HG02588 (cell line): ENCODE results near the gene FIGLA.

Source experiments
- ATAC-seq: cut with Tn5 transposase; IDR thresholded peaks from one replicate; pipeline ENCODE4 v1.9.1; 2021; ENCODE audit warnings: mild to moderate bottlenecking, moderate library complexity; ENCODE audit not compliant: unreplicated experiment

Gene FIGLA

DNA sequence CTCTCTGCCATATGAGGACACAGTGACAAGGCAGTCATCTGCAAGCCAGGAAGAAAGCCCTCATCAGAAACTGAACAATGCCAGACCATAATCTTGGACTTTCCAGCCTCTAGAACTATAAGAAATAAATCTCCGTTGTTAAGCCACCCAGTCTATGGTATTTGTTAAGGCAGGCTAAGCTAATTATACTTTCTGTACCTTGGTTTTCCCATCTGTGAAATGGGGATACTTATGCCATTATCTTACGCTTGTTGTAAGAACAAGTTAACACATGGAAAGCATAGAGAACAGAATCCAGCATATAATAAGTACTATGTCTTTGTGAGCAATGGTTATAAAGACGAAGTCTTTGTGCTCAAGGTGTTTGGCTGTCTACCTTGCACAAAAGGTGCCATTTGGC, 14.2 kb downstream of the FIGLA start:
- ATAC-seq, result no peak

DNA sequence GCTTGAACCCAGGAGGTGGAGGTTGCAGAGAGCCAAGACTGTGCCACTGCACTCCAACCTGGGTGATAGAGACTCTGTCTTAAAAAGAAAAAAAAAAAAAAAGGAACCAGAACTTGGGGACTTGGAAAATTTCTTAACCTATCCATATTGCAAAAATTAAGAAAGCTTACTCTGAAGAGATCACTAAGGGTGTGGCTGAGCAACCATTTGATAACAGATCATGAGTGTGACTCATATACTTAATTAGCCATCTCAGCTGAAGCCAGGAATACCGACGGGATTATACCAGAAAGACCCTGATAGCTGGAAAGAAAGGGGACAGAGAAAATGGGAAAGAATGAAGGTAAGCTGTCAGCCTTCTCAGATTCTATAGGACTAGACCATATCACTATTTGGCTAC, 15.3 kb downstream of the FIGLA start:
- ATAC-seq, result no peak

DNA sequence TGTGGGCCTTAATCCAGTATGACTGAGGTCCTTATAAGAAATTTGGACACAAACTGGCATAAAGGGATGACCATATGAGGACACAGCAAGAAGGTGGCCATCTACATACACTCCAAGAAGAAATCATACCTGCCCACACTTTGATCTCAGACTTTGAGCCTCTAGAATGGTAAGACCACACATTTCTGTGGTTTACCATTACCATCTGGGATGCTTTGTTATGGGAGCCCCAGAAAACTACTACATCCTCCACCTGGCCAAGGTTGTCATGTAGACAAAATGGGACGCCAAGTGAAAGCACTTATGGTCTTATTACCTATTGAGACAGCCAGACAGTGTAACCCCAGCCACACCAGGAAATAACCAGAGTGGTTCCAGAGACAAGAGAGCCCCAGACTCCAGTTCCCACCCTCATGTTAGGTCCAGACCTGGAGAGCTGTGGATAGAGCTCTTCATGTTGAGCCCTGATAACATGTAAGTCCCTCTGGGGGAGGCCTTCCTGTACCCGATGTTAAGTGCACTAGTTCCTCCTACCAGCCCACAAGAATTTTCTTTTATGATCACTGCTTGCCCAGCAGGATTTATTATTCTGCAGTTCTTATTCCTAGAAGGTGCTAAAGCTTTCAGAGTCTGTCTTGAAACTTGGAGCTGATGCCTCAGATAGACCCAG, 17.8 kb downstream of the FIGLA start:
- ATAC-seq, result no peak

DNA sequence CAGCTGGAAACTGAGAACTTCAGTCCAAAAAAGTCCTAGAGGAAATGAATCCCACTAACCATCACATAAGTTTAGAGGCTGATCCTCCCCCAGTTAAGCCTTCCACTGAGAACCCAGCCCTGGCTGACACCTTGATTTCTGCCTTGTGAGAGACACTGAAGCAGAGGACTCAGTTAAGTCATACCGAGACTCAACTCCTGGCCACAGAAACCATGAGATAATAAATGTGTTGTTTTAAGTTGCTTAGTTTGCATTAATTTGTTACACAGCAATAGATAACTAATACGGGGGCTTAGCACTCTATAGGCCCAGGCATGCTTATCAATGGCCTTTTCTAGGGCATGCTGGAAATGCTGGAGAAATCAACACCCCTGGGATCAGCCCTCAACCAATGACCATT, 19.0 kb downstream of the FIGLA start:
- peak; percentile 66 for ATAC-seq

DNA sequence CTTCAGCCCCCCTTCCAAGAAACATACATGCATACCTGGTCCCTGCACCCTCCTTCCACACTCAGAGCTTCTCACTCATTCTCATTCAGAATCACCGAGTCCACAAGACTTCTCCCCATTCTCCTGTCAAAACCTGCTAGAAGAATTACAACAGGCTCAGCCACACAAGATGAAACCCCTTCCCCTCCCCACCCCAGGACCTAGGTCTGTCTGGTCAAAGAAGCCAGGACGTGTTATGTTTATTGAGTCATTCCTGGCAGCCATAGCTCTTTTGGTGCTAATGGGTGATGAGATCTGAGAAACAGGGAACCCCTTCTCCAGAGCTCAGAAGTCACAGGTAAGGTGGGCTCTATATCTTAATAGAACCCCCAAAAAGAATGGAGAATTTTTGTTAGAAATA, 21.0 kb downstream of the FIGLA start:
- ATAC-seq, result no peak

DNA sequence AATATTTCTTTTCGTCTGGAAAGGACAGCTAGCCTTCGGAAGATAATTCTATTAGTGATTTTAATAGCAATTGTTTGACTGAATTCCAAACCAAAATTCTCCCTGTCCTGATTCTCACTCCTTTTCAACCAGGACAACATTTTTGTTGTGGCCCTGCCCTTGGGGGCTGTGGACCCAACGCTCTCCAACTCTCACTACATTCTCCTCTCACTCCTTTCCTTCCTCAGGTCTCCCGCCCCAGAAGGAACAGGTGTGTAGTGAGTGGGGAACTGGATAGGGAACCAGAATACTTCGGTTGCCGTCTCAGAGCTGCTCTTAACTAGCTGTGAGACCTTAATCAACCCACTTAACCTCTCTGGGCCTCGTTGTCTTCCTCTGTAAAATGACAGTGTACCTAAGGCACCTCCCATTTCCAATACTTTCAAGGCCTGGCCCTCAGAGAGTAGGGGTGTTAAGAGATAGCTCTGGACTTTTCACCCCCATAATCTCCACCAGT, 21.8 kb downstream of the FIGLA start:
- ATAC-seq, result no peak

DNA sequence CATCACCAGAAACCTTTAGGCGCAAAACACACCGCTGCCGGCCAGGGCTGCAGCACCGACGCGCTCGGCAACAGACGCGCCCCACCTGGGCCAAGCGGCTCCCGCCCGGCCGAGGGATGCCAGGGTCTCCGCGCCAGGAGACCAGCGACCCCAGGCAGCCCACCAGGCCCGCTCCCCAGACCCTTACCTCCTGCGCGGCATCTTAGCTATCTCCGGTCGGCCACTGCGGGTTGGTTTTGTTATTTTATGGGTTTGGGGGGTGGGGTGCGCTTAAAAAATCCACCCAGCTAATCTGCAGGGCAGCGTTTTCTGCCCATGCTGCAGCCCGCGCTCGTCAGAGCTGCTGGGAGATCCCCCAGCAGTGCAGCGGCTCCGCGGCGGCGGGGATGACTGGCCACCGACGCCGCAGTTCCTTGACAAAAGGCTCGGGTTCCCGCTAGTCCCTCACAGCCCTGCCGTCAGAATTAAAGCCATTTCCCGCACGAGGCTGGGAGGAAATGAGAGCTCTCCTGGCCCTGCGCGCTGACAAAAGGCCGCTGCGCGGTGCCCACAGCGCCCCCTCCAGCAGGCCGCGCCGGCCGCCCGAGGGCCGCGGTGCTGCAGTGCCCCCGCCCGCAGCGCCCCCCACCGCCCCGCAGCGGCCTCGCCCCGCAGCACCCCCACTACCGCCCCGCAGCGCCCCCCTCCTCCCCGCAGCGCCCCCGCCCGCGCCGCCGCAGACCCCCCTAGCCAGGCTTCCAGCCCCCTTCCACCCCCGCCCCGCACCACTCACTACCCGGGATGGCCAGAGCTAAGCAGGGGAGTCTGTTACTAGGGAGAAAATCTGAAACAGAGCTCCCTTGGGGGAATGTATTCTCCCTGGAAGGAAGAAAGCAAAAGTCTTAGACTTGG, 22.5 kb downstream of the FIGLA start, which contains the start of gene ADD2:
Gene ADD2 (minus strand): TSS at position 502 of the 891 bp plus-strand sequence. CDS start 61,792 bp downstream, outside the sequence.
- no peak for ATAC-seq

DNA sequence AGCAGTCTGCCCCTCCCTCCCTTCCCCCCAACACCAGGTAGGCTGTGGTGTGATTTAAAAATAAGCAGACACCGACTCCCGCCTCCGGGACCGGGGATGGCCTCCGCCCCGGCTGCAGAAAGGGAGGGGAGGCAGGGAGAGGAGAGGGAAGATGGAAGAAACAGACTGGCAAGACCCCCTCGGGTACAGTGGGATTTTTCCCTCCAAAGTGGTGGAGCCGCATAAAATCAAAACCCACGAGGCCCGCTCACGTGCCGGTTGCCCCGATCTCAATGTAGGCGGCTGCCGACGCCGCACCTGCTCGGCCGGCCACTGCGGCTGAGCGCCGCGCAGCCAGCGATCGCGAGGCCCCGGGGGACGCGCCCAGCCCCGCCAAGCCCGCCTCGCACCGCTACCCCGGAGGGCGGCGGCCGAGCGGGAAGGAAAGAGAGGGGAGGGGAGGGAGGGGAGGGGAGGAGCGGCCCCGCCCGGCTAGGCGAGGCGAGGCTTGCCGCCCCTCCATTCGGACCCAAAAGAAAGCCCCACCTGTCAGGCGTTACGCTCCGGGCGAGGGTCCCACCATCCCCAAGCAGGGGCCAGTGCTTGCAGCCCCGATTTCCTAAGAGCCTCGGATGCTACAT, 23.3 kb downstream of the FIGLA start:
- ATAC-seq, result no peak

DNA sequence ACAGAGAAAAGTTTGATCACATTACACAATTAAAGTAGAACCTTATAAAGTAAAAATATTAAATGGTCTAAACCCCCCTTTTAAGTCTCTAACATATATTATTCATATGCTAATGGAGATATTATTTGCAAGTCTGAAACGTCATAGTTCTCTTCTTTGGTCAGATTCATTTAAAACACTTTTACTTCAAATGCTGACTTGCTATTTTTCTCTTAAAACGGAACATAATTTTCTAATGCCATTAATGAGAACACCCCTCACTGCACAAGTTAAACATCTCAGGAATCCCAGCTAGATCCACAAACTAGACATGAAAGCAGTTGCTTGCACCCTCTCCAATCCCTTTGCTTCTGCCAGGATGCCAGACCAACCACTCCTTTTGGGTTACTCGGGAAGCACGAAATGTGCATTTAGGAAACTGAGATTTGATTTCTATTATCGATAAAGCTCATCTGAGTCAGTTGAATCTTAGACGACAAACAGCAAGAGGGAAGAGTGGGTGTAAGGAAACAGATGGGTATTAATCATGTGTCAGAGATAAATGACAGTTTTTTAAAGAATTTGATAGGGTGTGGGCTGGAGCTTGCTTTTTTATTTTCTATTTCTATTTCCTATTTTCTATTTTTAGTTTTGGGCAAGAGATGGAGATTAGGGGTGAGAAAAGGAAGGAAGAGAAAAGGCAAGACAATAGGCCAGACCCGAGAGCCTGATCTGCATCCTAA, 23.9 kb downstream of the FIGLA start:
- no peak for ATAC-seq

DNA sequence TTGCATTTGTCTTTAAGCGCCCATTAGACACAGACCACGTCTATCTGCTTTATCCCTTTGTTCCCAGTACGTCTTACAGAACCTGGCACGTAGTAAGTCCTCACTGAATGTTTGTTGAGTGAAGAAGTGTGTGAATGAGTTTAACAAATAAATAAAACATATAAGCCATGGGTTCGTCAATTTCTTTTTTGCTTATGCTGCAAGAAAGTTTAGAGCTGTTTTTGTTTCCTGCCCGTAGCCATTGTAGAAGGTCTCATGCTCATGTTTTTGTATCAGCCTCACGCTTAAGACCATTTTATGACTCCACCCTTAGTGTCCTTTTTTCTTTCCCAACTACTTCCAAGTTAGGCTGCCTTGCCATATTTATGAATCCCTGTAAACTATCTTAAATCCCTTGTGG, 24.9 kb downstream of the FIGLA start:
- no peak for ATAC-seq

DNA sequence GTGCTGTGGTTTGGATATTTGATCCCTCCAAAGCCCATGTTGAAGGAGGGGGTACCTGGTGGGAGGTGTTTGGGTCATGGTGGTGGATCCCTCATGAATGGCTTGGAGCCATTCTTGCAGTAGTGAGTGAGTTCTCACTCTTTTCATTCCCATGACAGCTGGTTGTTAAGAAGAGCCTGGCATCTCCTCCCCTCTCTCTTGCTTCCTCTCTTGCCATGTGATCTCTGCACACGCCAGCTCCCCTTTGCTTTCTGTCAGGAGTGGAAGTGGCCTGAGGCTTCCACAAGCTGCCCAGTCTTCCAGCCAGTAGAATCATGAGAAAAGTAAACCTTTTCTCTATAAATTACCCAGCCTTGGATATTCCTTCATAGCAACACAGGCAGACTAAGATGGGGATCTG, 31.0 kb downstream of the FIGLA start:
- ATAC-seq, result no peak

DNA sequence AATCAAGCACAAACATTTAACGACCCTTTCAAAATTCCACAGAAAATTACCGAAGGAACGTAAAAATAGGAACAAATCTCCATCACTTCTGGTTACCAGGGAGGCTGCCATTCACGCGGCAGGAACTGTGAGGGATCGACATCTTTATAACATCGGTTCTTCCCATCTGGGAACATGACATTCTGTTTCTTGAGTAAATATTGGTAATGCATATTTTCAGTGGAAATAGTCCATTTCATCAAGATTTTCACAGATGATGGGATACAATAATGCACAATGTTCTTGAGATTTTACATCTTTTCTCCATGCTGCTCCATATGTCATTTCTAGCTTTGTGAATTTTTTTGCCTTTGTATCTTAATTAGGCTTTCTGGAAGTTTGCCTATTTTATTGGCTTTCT, 32.5 kb downstream of the FIGLA start:
- no peak for ATAC-seq

DNA sequence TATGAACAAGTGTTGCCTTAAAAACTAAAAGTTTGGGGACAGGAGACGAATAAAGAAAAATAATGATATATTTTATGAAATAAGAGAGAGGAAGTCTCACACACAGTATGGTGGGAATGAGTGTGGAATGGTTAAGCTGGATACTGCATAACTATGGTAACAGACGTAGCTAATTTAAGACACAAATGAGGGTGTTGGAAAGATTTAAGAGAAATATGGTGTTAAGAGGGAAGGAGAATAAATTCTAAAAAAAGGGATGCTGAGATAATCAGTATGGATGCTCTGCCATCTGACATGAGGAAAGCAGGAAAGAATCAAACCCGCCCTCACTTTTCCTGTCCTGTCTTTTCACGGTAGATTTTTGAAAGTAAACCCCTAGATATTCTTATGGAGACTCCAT, 33.1 kb downstream of the FIGLA start:
- no peak for ATAC-seq

DNA sequence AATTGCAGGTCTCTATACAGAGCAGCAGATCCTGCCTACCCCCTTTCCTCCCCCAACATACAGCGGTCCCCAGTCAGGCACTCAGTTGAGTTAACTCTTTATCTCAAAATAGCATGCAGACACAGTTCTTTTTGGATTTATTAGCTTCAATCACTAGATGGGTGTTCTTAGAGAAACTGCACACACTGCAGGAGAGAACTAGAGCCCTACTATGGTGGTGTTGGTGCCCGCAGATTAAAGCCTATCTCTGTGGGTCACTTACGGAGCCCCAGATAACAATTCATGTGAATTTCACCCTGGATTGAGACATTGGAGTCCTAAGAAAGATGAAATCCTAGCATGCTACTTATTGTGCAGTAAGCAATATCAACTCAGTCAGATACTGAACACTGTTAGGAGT, 34.3 kb downstream of the FIGLA start:
- no peak for ATAC-seq

DNA sequence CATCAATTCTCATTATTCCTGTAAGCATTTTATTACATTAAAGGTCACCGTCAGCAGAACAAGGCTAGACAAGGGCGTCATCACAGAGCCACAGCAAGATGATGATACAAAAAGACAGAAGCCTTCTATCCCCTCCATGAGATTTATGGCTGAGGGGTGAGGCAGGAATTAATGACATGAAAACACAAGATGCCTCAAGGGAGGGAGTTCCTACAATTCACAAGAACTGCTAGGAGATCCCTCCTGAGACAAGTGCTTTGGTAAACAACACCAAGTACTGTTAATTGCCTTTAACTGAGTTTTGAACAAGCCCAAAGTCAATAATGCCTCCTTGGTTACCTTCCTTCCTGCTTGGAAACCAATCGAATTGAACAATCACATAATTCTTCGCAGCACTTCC, 36.5 kb downstream of the FIGLA start:
- no peak for ATAC-seq

DNA sequence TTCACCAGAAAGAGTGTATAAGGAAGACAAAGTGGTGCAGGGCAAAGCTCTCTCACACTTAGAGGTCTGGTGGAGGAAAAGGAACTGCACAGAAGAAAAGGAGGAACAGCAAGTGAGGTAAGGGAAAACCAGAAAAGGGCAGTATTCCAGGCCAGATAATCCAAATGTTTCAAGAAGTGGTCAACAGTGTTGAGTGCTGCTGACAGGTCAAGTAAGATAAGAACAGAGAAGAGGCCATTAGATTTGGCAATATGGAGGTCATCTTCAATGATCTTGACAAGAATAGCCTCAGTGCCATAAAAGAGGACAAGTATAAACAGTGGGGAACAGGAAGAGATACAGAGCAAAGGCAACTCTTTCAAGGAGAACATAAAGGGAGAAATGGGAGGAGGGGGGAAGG, 37.4 kb downstream of the FIGLA start:
- no peak for ATAC-seq

DNA sequence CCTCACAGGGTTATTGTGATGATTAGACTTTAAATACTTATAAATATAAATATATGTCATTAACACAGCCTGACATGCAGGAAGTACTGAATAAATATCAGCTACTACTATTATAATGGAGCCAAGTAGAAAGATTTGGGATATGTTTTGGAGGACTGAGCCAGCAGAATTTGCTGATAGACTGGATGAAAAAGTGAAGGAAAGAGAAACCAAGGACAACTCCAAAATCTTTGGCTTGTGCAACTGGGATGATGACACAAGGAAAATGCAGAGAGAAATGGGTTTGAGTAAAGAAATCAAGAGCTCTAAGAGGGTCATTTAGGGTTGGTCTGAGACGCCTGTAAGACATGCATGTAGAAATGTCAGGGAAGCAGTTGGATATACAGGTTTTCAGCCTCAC, 38.0 kb downstream of the FIGLA start:
- ATAC-seq, result no peak

DNA sequence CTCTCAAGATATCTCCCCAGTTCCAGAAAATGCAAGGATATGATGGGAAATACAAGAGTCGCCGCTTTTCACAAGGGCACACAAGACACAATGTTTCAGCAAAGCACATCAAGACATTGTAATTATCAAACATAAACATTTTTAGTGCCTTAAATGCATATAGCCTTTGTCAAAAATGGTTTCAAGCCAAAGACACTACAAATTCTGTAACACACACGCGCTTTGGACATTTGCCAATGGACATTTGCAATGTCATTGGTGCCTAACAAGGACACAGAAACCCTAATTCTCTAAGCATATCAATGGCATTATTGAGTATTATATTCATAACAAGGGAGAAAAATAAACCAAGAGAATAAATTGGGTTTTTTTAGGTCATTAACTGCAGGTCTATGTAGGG, 38.6 kb downstream of the FIGLA start:
- ATAC-seq, result no peak

DNA sequence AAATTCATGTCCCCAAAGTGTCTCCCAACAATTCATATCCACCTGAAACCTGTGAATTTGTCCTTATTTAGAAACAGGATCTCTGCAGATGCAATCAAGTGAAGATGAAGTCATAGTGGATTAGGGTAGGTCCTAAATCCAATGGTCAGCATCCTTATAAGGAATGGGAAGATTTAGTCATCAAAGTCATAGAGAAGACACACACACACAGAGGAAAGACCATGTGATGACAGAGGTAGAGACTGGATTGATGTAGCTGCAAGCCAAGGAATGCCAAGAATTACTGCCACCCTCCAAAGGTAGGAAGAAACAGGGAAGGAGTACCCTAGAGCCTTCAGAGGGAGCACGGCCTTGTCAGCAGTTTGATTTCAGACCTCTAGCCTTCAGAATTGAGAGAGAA, 40.1 kb downstream of the FIGLA start:
- no peak for ATAC-seq

DNA sequence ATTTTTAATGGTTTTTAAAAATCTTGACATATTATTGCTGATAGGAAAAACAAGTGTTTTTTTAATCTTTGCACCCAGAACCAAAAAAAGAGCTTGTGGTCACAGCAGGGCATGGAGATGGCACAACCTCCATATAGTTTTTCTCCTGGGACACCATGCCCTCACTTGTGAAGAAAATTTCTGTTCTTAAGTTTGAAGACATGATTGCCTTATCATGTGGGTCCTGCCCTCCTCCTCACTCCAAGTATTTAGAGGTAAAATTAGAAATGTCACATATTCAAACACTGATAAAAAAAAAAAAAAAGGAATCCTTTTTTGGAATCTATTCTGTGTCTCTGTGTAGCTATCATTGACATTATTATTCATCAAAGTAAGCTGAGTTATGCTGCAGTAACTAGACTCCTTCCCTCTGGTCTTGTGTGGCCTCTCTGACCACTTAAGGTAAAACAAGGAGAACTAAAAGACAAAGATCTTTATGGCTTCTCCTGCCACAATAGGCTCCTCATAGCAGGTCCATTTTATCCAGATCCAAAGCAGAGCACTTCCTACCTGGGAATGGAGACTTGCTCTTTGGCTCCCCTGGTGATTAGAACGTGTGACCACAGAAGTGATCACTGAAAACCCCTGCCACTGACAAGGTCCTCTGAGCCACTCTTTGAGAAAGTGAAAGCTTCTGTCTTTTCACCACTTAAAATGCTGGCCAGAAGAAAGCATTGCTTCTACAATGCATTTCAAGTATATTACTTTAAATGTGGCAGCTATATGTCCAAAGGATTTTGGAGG, 42.2 kb downstream of the FIGLA start:
- ATAC-seq, result no peak
